Endothelial cell (in vitro differentiated cells): ENCODE data around the gene SPIRE1. TPM values are rescaled to one million over a fixed set of nuclear protein-coding genes. Genes with fewer than 3 reads are reported as not detected.
A peak's percentile ranks its signal among the peaks of the same experiment; 100 is the strongest.

ENCODE experiments used
- DNase-seq: peaks from one replicate; pipeline ENCODE4 v3.0.0; 2021; ENCODE audit warnings: low spot score
- H3K27ac Mint-ChIP-seq: one replicate; pipeline ENCODE4 v1.8.0; 2021; ENCODE audit warnings: mixed read lengths, inconsistent platforms; ENCODE audit not compliant: unreplicated experiment
- H3K27me3 Mint-ChIP-seq: one replicate; pipeline ENCODE4 v1.8.0; 2021; ENCODE audit warnings: mild to moderate bottlenecking, moderate library complexity, mixed read lengths, inconsistent platforms; ENCODE audit not compliant: unreplicated experiment
- H3K36me3 Mint-ChIP-seq: one replicate; pipeline ENCODE4 v1.8.0; 2021; ENCODE audit warnings: mild to moderate bottlenecking, low read depth, mixed read lengths, inconsistent platforms; ENCODE audit not compliant: unreplicated experiment
- H3K4me1 Mint-ChIP-seq: one replicate; pipeline ENCODE4 v1.8.0; 2021; ENCODE audit warnings: mild to moderate bottlenecking, mixed read lengths, inconsistent platforms; ENCODE audit not compliant: unreplicated experiment
- H3K4me3 Mint-ChIP-seq: one replicate; pipeline ENCODE4 v1.8.0; 2021; ENCODE audit warnings: mild to moderate bottlenecking, mixed read lengths, inconsistent platforms; ENCODE audit not compliant: unreplicated experiment
- H3K9me3 Mint-ChIP-seq: one replicate; pipeline ENCODE4 v1.8.0; 2021; ENCODE audit warnings: mixed read lengths, inconsistent platforms; ENCODE audit not compliant: unreplicated experiment
- CTCF ChIP-seq: fragments of 200-600 bp; sonication (generic); IDR thresholded peaks from one replicate; pipeline ENCODE4 v1.5.0; 2021; ENCODE audit warnings: antibody characterized with exemption; ENCODE audit not compliant: unreplicated experiment
- total RNA-seq: library from RNA; stranded (reverse); fragmentation: NEBNext Ultra II Directional; extraction: Animal tissue kit (Norgen Biotek cat#: 25700); gene quantifications from one replicate; pipeline ENCODE4 v1.2.1, GENCODE V29; 2021; ENCODE audit not compliant: unreplicated experiment

SPIRE1 gene
- total RNA-seq, 1 donor from 2014 or later, result 31.3 TPM

GRCh38 chr18:12686100-12686499 lies 28.2 kb upstream of the SPIRE1 start:
- no peaks in the 10 kb centered on the region for H3K9me3 Mint-ChIP-seq
- TF ChIP-seq CTCF, result no peak
- no peak overlapping the region for H3K4me3 Mint-ChIP-seq
- H3K27me3 Mint-ChIP-seq, result no peaks in the 10 kb centered on the region
- no peak for DNase-seq
- peaks cover 4% of the 10 kb centered on the region for H3K4me1 Mint-ChIP-seq
- H3K36me3 Mint-ChIP-seq, result no peaks in the 10 kb centered on the region
- no peak overlapping the region for H3K27ac Mint-ChIP-seq

GRCh38 chr18:12679183-12679786 lies 21.4 kb upstream of the SPIRE1 start:
- Mint-ChIP-seq H3K36me3 (peaks cover 4% of the 10 kb centered on the region), H3K27me3 (peaks cover 5% of the 10 kb centered on the region), H3K27ac (peak overlapping the region; percentile 92), H3K9me3 (no peaks in the 10 kb centered on the region), H3K4me3 (peak overlapping the region; percentile 29), H3K4me1 (peaks cover 15% of the 10 kb centered on the region)
- TF ChIP-seq CTCF, result no peak
- peak; percentile 63 for DNase-seq

- Mint-ChIP-seq H3K27me3 (no peaks in the 10 kb centered on the region), H3K27ac (no peak overlapping the region), H3K4me1 (no peaks in the 10 kb centered on the region), H3K9me3 (no peaks in the 10 kb centered on the region), H3K36me3 (peaks cover 3% of the 10 kb centered on the region), H3K4me3 (no peak overlapping the region)
- no peak for TF ChIP-seq CTCF
- no peak for DNase-seq
Observed at GRCh38 chr18:12668041-12668440, 10.1 kb upstream of the SPIRE1 start.

GRCh38 chr18:12659904-12660605 lies 2.1 kb upstream of the SPIRE1 start:
- peak overlapping the region; percentile 59 for H3K27ac Mint-ChIP-seq
- DNase-seq, result peak; percentile 41
- no peaks in the 10 kb centered on the region for H3K9me3 Mint-ChIP-seq

More at GRCh38 chr18:12659904-12660605, 2.1 kb upstream of the SPIRE1 start:
- peak; percentile 84 for TF ChIP-seq CTCF
- H3K4me3 Mint-ChIP-seq, result peak overlapping the region; percentile 74
- H3K36me3 Mint-ChIP-seq, result peaks cover 4% of the 10 kb centered on the region
- H3K27me3 Mint-ChIP-seq, result peaks cover 6% of the 10 kb centered on the region
- peaks cover 27% of the 10 kb centered on the region for H3K4me1 Mint-ChIP-seq
